Liver (tissue), 9 donors: ENCODE data around the gene RNF31. TPM values are rescaled to one million over a fixed set of nuclear protein-coding genes. Genes with fewer than 3 reads are reported as not detected.
"Not testable (repeated sequence)": the region's sequence is repeated elsewhere in the genome, so short reads cannot be mapped to it uniquely, and the experiment has no call there.

Experiments
- DNase-seq: peaks from one replicate; pipeline ENCODE4 v3.0.0-alpha.2; 2017; ENCODE audit warnings: low spot score
- H3K27ac ChIP-seq, 2 donors: one replicate each; pipeline ENCODE4 v1.7.0; 2013; ENCODE audit warnings: inconsistent platforms in 2 of 2, low read length in 2 of 2, control low read depth in 1 of 2, low read depth in 1 of 2, mild to moderate bottlenecking in 1 of 2
- H3K27me3 ChIP-seq, 4 donors: one replicate each; pipeline versions ENCODE4 v1.6.1 to v1.7.0; 2013; ENCODE audit warnings: low read length in 3 of 4, inconsistent platforms in 1 of 4, mild to moderate bottlenecking in 1 of 4, moderate library complexity in 1 of 4; ENCODE audit not compliant: control insufficient read depth in 4 of 4, insufficient read depth in 4 of 4
- H3K36me3 ChIP-seq, 4 donors: one replicate each; pipeline versions ENCODE4 v1.6.1 to v1.7.0; 2013; ENCODE audit warnings: low read length in 3 of 4, mild to moderate bottlenecking in 3 of 4, low read depth in 1 of 4, moderate library complexity in 1 of 4; ENCODE audit not compliant: control insufficient read depth in 4 of 4, insufficient read depth in 3 of 4
- H3K4me1 ChIP-seq, 4 donors: one replicate each; pipeline versions ENCODE4 v1.6.1 to v1.7.0; 2013; ENCODE audit warnings: low read length in 3 of 4, mild to moderate bottlenecking in 3 of 4, moderate library complexity in 1 of 4; ENCODE audit not compliant: control insufficient read depth in 4 of 4, insufficient read depth in 4 of 4
- H3K4me3 ChIP-seq, 3 donors: one replicate each; pipeline versions ENCODE4 v1.6.1 to v1.7.0; 2013; ENCODE audit warnings: low read length in 3 of 3, control low read depth in 1 of 3, low read depth in 1 of 3, mild to moderate bottlenecking in 1 of 3
- H3K9ac ChIP-seq, 2 donors: one replicate each; pipeline ENCODE4 v1.7.0; 2013; ENCODE audit warnings: low read length in 2 of 2, mild to moderate bottlenecking in 2 of 2, moderate library complexity in 2 of 2, control low read depth in 1 of 2, low read depth in 1 of 2
- H3K9me3 ChIP-seq, 4 donors: one replicate each; pipeline versions ENCODE4 v1.6.1 to v1.7.0; 2013; ENCODE audit warnings: low read length in 3 of 4; ENCODE audit not compliant: control insufficient read depth in 4 of 4
- HNF4A ChIP-seq, 2 donors: conservative IDR thresholded peaks; 2 replicates each; pipeline ENCODE4 v1.6.1; 2016; ENCODE audit warnings: antibody characterized with exemption in 2 of 2, mild to moderate bottlenecking in 2 of 2
- NR2F2 ChIP-seq: IDR thresholded peaks from 2 replicates; pipeline ENCODE4 v1.6.1; 2016; ENCODE audit warnings: antibody characterized with exemption
- RAD21 ChIP-seq, 2 donors: IDR thresholded peaks; 2 replicates each; pipeline ENCODE4 v1.6.1; 2016; ENCODE audit warnings: antibody characterized with exemption in 2 of 2, mild to moderate bottlenecking in 2 of 2
- WGBS: extraction: QIAGEN DNeasy Blood & Tissue Kit; methylation state at CpG from one replicate; pipeline ENCODE4 v1.1.7; 2013; 5-methylcytosine and 5-hydroxymethylcytosine counted together
- polyA plus RNA-seq, 2 donors: library from polyadenylated mRNA; stranded (reverse) in 1 of 2; unstranded in 1 of 2; fragments of 200-250 nt in 1 of 2; fragments of >200 nt in 1 of 2; fragmentation: Nextera tagmentation in 1 of 2; extraction: Ambion mirVana in 1 of 2; gene quantifications; one replicate each; pipeline versions ENCODE4 v1.2.1 to v1.2.3, GENCODE V29; 2013 to 2015
- total RNA-seq, 2 donors: library from RNA; depleted of rRNA; stranded (reverse); fragments of >200 nt; gene quantifications; one replicate each; pipeline ENCODE4 v1.2.3, GENCODE V29; 2014
- donor health status: healthy.
- donor health status: healthy.
- donor health status: healthy.
- donor health status: healthy.
- donor health status: healthy.

RNF31 gene
- total and polyA plus RNA-seq, 4 donors, result 16.3 to 36.0 (median 20.9) TPM

- H3K27me3 ChIP-seq, result no peaks in the 10 kb centered on the region
- H3K9me3 ChIP-seq, result no peaks in the 10 kb centered on the region
- H3K4me1 ChIP-seq, result peaks cover 0 to 29% (median 23%) of the 10 kb centered on the region in 4 donors
- WGBS, result 80% methylated on average over 7 of the region's 7 CpGs
- H3K27ac ChIP-seq, result no peak overlapping the region
- H3K36me3 ChIP-seq, result peaks cover 0 to 4% (median 3%) of the 10 kb centered on the region in 4 donors
- TF ChIP-seq HNF4A (conservative IDR thresholded peaks at IDR 0.05), result peak; percentile 48 to 66
- no peak for TF ChIP-seq RAD21 (IDR thresholded peaks at IDR 0.05)
- no peak for DNase-seq
- H3K4me3 ChIP-seq, result no peak overlapping the region
- H3K9ac ChIP-seq, result no peak overlapping the region
Measured at GRCh38 chr14:24198814-24199524, 51.7 kb downstream of the RNF31 start.

- H3K9ac ChIP-seq, H3K27me3 ChIP-seq, H3K4me1 ChIP-seq, H3K9me3 ChIP-seq, H3K4me3 ChIP-seq, DNase-seq, H3K27ac ChIP-seq: not testable (repeated sequence)
- 95% methylated on average over 8 of the region's 8 CpGs for WGBS
- H3K36me3 ChIP-seq, result peaks cover 0 to 16% (median 9%) of the 10 kb centered on the region in 4 donors
Measured at GRCh38 chr14:24202538-24202937, 55.2 kb downstream of the RNF31 start.

GRCh38 chr14:24203249-24203886, 56.1 kb downstream of the RNF31 start:
- H3K27ac ChIP-seq, H3K9ac ChIP-seq: not testable (repeated sequence)

GRCh38 chr14:24204163-24205146, 57.2 kb downstream of the RNF31 start:
- Histone ChIP-seq H3K9me3 (no peaks in the 10 kb centered on the region), H3K27me3 (no peaks in the 10 kb centered on the region), H3K9ac (no peak overlapping the region), H3K4me1 (no peaks in the 10 kb centered on the region), H3K27ac (no peak overlapping the region), H3K36me3 (peaks cover 3 to 20% (median 15%) of the 10 kb centered on the region in 4 donors), H3K4me3 (no peak overlapping the region)
- no peak for TF ChIP-seq NR2F2
- 95% methylated on average over 7 of the region's 7 CpGs for WGBS
- DNase-seq, result no peak

More at GRCh38 chr14:24203249-24203886, 56.1 kb downstream of the RNF31 start:
- 97% methylated on average over 16 of the region's 16 CpGs for WGBS
- DNase-seq, H3K4me1 ChIP-seq, H3K9me3 ChIP-seq, H3K27me3 ChIP-seq, H3K4me3 ChIP-seq: not testable (repeated sequence)
- peaks cover 0 to 16% (median 12%) of the 10 kb centered on the region in 4 donors for H3K36me3 ChIP-seq
